Measurements from ENCODE around the gene NTM.

Gene NTM

GRCh38 chr11:132075447-132075846, 705.0 kb downstream of the NTM start:
- no peak for DNase-seq (ENCODE audit: low read depth)

GRCh38 chr11:132077416-132077815, 707.0 kb downstream of the NTM start:
- no peak for DNase-seq (ENCODE audit: low read depth)

- DNase-seq (ENCODE audit: low read depth): no peak
These were observed 708.1 kb downstream of the NTM start for GRCh38 chr11:132078264-132079076.

- DNase-seq (ENCODE audit: low read depth): no peak
These were observed 709.7 kb downstream of the NTM start for GRCh38 chr11:132080127-132080526.

GRCh38 chr11:132082566-132082965, 712.2 kb downstream of the NTM start:
- no peak for DNase-seq (ENCODE audit: low read depth)

GRCh38 chr11:132084433-132084832, 714.0 kb downstream of the NTM start:
- DNase-seq (ENCODE audit: low read depth): no peak

- no peak for DNase-seq (ENCODE audit: low read depth)
These were observed 716.7 kb downstream of the NTM start for GRCh38 chr11:132087148-132087547.

GRCh38 chr11:132088551-132088950, 718.1 kb downstream of the NTM start:
- DNase-seq (ENCODE audit: low read depth): no peak

- no peak for DNase-seq (ENCODE audit: low read depth)
These were observed 723.3 kb downstream of the NTM start for GRCh38 chr11:132093536-132094259.

- DNase-seq (ENCODE audit: low read depth): no peak
These were observed 724.2 kb downstream of the NTM start for GRCh38 chr11:132094598-132094997.

GRCh38 chr11:132095230-132096131, 725.1 kb downstream of the NTM start:
- no peak for DNase-seq (ENCODE audit: low read depth)

- no peak for DNase-seq (ENCODE audit: low read depth)
These were observed 725.9 kb downstream of the NTM start for GRCh38 chr11:132096132-132096825.

GRCh38 chr11:132099692-132100091, 729.3 kb downstream of the NTM start:
- DNase-seq (ENCODE audit: low read depth): no peak

GRCh38 chr11:132100583-132100982, 730.2 kb downstream of the NTM start:
- DNase-seq (ENCODE audit: low read depth): no peak

GRCh38 chr11:132101881-132102280, 731.5 kb downstream of the NTM start:
- no peak for DNase-seq (ENCODE audit: low read depth)

GRCh38 chr11:132103021-132103420, 732.6 kb downstream of the NTM start:
- DNase-seq (ENCODE audit: low read depth): no peak

- no peak for DNase-seq (ENCODE audit: low read depth)
These were observed 735.9 kb downstream of the NTM start for GRCh38 chr11:132106096-132106982.

- DNase-seq (ENCODE audit: low read depth): no peak
These were observed 740.9 kb downstream of the NTM start for GRCh38 chr11:132111316-132111715.

- peak; percentile 69 for DNase-seq (ENCODE audit: low read depth)
These were observed 741.4 kb downstream of the NTM start for GRCh38 chr11:132111838-132112237.

GRCh38 chr11:132112846-132113245, 742.4 kb downstream of the NTM start:
- no peak for DNase-seq (ENCODE audit: low read depth)

- DNase-seq (ENCODE audit: low read depth): no peak
These were observed 743.8 kb downstream of the NTM start for GRCh38 chr11:132114185-132114584.

All from GM04504 (cell line).